Measurements from ENCODE around the gene OSBPL2. TPM values are rescaled to one million over a fixed set of nuclear protein-coding genes. Genes with fewer than 3 reads are reported as not detected.
A peak's percentile ranks its signal among the peaks of the same experiment; 100 is the strongest.

Gene OSBPL2
- total RNA-seq, 1 donor from 2014 or later, result 56.7 TPM

- Mint-ChIP-seq H3K27me3 (no peaks in the 10 kb centered on the region), H3K36me3 (ENCODE audit: insufficient read depth) (peaks cover 6% of the 10 kb centered on the region), H3K4me1 (ENCODE audit: low read depth) (no peaks in the 10 kb centered on the region), H3K9me3 (ENCODE audit: low read depth) (no peaks in the 10 kb centered on the region), H3K4me3 (ENCODE audit: low read depth) (no peak overlapping the region), H3K27ac (no peak overlapping the region)
- no peak for TF ChIP-seq CTCF (IDR thresholded peaks at IDR 0.05; ENCODE audit: unreplicated experiment)
- no peak for DNase-seq (ENCODE audit: low spot score, unreplicated experiment)
These were observed 45.0 kb upstream of the OSBPL2 start for GRCh38 chr20:62193079-62194025.

- Mint-ChIP-seq H3K27ac (no peak overlapping the region), H3K4me3 (ENCODE audit: low read depth) (no peak overlapping the region), H3K27me3 (no peaks in the 10 kb centered on the region), H3K36me3 (ENCODE audit: insufficient read depth) (peaks cover 14% of the 10 kb centered on the region), H3K4me1 (ENCODE audit: low read depth) (no peaks in the 10 kb centered on the region), H3K9me3 (ENCODE audit: low read depth) (no peaks in the 10 kb centered on the region)
- TF ChIP-seq CTCF (IDR thresholded peaks at IDR 0.05; ENCODE audit: unreplicated experiment), result no peak
- no peak for DNase-seq (ENCODE audit: low spot score, unreplicated experiment)
These were observed 43.3 kb upstream of the OSBPL2 start for GRCh38 chr20:62195075-62195405.

- Mint-ChIP-seq H3K27ac (peak overlapping the region; percentile 79), H3K27me3 (no peaks in the 10 kb centered on the region), H3K36me3 (ENCODE audit: insufficient read depth) (peaks cover 20% of the 10 kb centered on the region), H3K9me3 (ENCODE audit: low read depth) (no peaks in the 10 kb centered on the region), H3K4me1 (ENCODE audit: low read depth) (no peaks in the 10 kb centered on the region), H3K4me3 (ENCODE audit: low read depth) (no peak overlapping the region)
- DNase-seq (ENCODE audit: low spot score, unreplicated experiment), result no peak
- no peak for TF ChIP-seq CTCF (IDR thresholded peaks at IDR 0.05; ENCODE audit: unreplicated experiment)
These were observed 42.6 kb upstream of the OSBPL2 start for GRCh38 chr20:62195736-62196135.

- Mint-ChIP-seq H3K36me3 (ENCODE audit: insufficient read depth) (peaks cover 20% of the 10 kb centered on the region), H3K4me1 (ENCODE audit: low read depth) (no peaks in the 10 kb centered on the region), H3K27me3 (no peaks in the 10 kb centered on the region), H3K9me3 (ENCODE audit: low read depth) (no peaks in the 10 kb centered on the region), H3K27ac (no peak overlapping the region), H3K4me3 (ENCODE audit: low read depth) (no peak overlapping the region)
- no peak for DNase-seq (ENCODE audit: low spot score, unreplicated experiment)
- no peak for TF ChIP-seq CTCF (IDR thresholded peaks at IDR 0.05; ENCODE audit: unreplicated experiment)
These were observed 42.0 kb upstream of the OSBPL2 start for GRCh38 chr20:62196286-62196685.

- no peak overlapping the region for H3K4me3 Mint-ChIP-seq (ENCODE audit: low read depth)
- no peaks in the 10 kb centered on the region for H3K4me1 Mint-ChIP-seq (ENCODE audit: low read depth)
- DNase-seq (ENCODE audit: low spot score, unreplicated experiment), result no peak
- TF ChIP-seq CTCF (IDR thresholded peaks at IDR 0.05; ENCODE audit: unreplicated experiment), result no peak
- no peaks in the 10 kb centered on the region for H3K27me3 Mint-ChIP-seq
- peaks cover 23% of the 10 kb centered on the region for H3K36me3 Mint-ChIP-seq (ENCODE audit: insufficient read depth)
- H3K27ac Mint-ChIP-seq, result no peak overlapping the region
- H3K9me3 Mint-ChIP-seq (ENCODE audit: low read depth), result no peaks in the 10 kb centered on the region
These were observed 41.0 kb upstream of the OSBPL2 start for GRCh38 chr20:62197311-62197710.
